ENCODE measurements around the gene RNF115. TPM values are rescaled to one million over a fixed set of nuclear protein-coding genes. Genes with fewer than 3 reads are reported as not detected.

The RNF115 gene
- total RNA-seq, 1 donor: 16.4 TPM

GRCh38 chr1:145714524-145715111 is 109.3 kb downstream of the RNF115 start:
- Histone ChIP-seq H3K4me1 (ENCODE audit: insufficient read depth, low read length) (peaks cover 18% of the 10 kb centered on the region), H3K27me3 (ENCODE audit: insufficient read depth, low read length) (no peaks in the 10 kb centered on the region), H3K4me3 (ENCODE audit: low read length) (no peak overlapping the region), H3K9me3 (ENCODE audit: low read depth, low read length) (no peaks in the 10 kb centered on the region)

GRCh38 chr1:145711213-145711651 is 112.7 kb downstream of the RNF115 start:
- Histone ChIP-seq H3K9me3 (ENCODE audit: low read depth, low read length) (no peaks in the 10 kb centered on the region), H3K4me1 (ENCODE audit: insufficient read depth, low read length) (peaks cover 1% of the 10 kb centered on the region), H3K27me3 (ENCODE audit: insufficient read depth, low read length) (no peaks in the 10 kb centered on the region), H3K4me3 (ENCODE audit: low read length) (no peak overlapping the region)

- H3K27me3 ChIP-seq (ENCODE audit: insufficient read depth, low read length): no peaks in the 10 kb centered on the region
- H3K9me3 ChIP-seq (ENCODE audit: low read depth, low read length): no peaks in the 10 kb centered on the region
- H3K4me1 ChIP-seq (ENCODE audit: insufficient read depth, low read length): no peaks in the 10 kb centered on the region
- no peak overlapping the region for H3K4me3 ChIP-seq (ENCODE audit: low read length)
Measured at GRCh38 chr1:145710291-145711027, 113.4 kb downstream of the RNF115 start.

- no peaks in the 10 kb centered on the region for H3K9me3 ChIP-seq (ENCODE audit: low read depth, low read length)
Measured at GRCh38 chr1:145708063-145708462, 115.8 kb downstream of the RNF115 start.

GRCh38 chr1:145707183-145707867 is 116.6 kb downstream of the RNF115 start, which contains the start of gene PDZK1:
PDZK1 (minus strand) TSS chr1:145707368; CDS start chr1:145688021, 19,347 bp downstream.
- Histone ChIP-seq H3K27me3 (ENCODE audit: insufficient read depth, low read length) (no peaks in the 10 kb centered on the region), H3K4me3 (ENCODE audit: low read length) (no peak within 1 kb of the TSS), H3K4me1 (ENCODE audit: insufficient read depth, low read length) (no peaks in the 10 kb centered on the region), H3K9me3 (ENCODE audit: low read depth, low read length) (no peaks in the 10 kb centered on the region)

More at GRCh38 chr1:145708063-145708462, 115.8 kb downstream of the RNF115 start:
- H3K27me3 ChIP-seq (ENCODE audit: insufficient read depth, low read length): no peaks in the 10 kb centered on the region
- no peaks in the 10 kb centered on the region for H3K4me1 ChIP-seq (ENCODE audit: insufficient read depth, low read length)
- no peak overlapping the region for H3K4me3 ChIP-seq (ENCODE audit: low read length)

- H3K27me3 ChIP-seq (ENCODE audit: insufficient read depth, low read length): no peaks in the 10 kb centered on the region
- H3K9me3 ChIP-seq (ENCODE audit: low read depth, low read length): no peaks in the 10 kb centered on the region
- H3K4me1 ChIP-seq (ENCODE audit: insufficient read depth, low read length): no peaks in the 10 kb centered on the region
- no peak overlapping the region for H3K4me3 ChIP-seq (ENCODE audit: low read length)
Measured at GRCh38 chr1:145706086-145706664, 117.7 kb downstream of the RNF115 start.

GRCh38 chr1:145705622-145706021 is 118.3 kb downstream of the RNF115 start:
- H3K4me3 ChIP-seq (ENCODE audit: low read length): no peak overlapping the region
- no peaks in the 10 kb centered on the region for H3K4me1 ChIP-seq (ENCODE audit: insufficient read depth, low read length)
- H3K27me3 ChIP-seq (ENCODE audit: insufficient read depth, low read length): no peaks in the 10 kb centered on the region
- H3K9me3 ChIP-seq (ENCODE audit: low read depth, low read length): no peaks in the 10 kb centered on the region

GRCh38 chr1:145702826-145703225 is 121.1 kb downstream of the RNF115 start:
- Histone ChIP-seq H3K27me3 (ENCODE audit: insufficient read depth, low read length) (no peaks in the 10 kb centered on the region), H3K4me3 (ENCODE audit: low read length) (no peak overlapping the region), H3K9me3 (ENCODE audit: low read depth, low read length) (no peaks in the 10 kb centered on the region), H3K4me1 (ENCODE audit: insufficient read depth, low read length) (no peaks in the 10 kb centered on the region)

GRCh38 chr1:145702052-145702451 is 121.8 kb downstream of the RNF115 start:
- Histone ChIP-seq H3K4me1 (ENCODE audit: insufficient read depth, low read length) (no peaks in the 10 kb centered on the region), H3K27me3 (ENCODE audit: insufficient read depth, low read length) (no peaks in the 10 kb centered on the region), H3K9me3 (ENCODE audit: low read depth, low read length) (no peaks in the 10 kb centered on the region), H3K4me3 (ENCODE audit: low read length) (no peak overlapping the region)

- Histone ChIP-seq H3K4me1 (ENCODE audit: insufficient read depth, low read length) (no peaks in the 10 kb centered on the region), H3K27me3 (ENCODE audit: insufficient read depth, low read length) (no peaks in the 10 kb centered on the region), H3K4me3 (ENCODE audit: low read length) (no peak overlapping the region), H3K9me3 (ENCODE audit: low read depth, low read length) (no peaks in the 10 kb centered on the region)
Measured at GRCh38 chr1:145701306-145701862, 122.5 kb downstream of the RNF115 start.

- no peaks in the 10 kb centered on the region for H3K9me3 ChIP-seq (ENCODE audit: low read depth, low read length)
- no peaks in the 10 kb centered on the region for H3K27me3 ChIP-seq (ENCODE audit: insufficient read depth, low read length)
- H3K4me1 ChIP-seq (ENCODE audit: insufficient read depth, low read length): peaks cover 2% of the 10 kb centered on the region
- H3K4me3 ChIP-seq (ENCODE audit: low read length): no peak overlapping the region
Measured at GRCh38 chr1:145696630-145696960, 127.3 kb downstream of the RNF115 start.

- Histone ChIP-seq H3K9me3 (ENCODE audit: low read depth, low read length) (no peaks in the 10 kb centered on the region), H3K4me3 (ENCODE audit: low read length) (no peak overlapping the region), H3K27me3 (ENCODE audit: insufficient read depth, low read length) (no peaks in the 10 kb centered on the region), H3K4me1 (ENCODE audit: insufficient read depth, low read length) (peaks cover 7% of the 10 kb centered on the region)
Measured at GRCh38 chr1:145695821-145696629, 127.9 kb downstream of the RNF115 start.

GRCh38 chr1:145692785-145693443 is 131.0 kb downstream of the RNF115 start:
- Histone ChIP-seq H3K9me3 (ENCODE audit: low read depth, low read length) (no peaks in the 10 kb centered on the region), H3K4me3 (ENCODE audit: low read length) (no peak overlapping the region), H3K27me3 (ENCODE audit: insufficient read depth, low read length) (no peaks in the 10 kb centered on the region), H3K4me1 (ENCODE audit: insufficient read depth, low read length) (peaks cover 27% of the 10 kb centered on the region)

All from mononuclear cell (primary cell).